HG03066 (cell line): ENCODE data around the gene OGFRL1.

Experiments
- ATAC-seq: cut with Tn5 transposase; IDR thresholded peaks from one replicate; pipeline ENCODE4 v1.9.1; 2021; ENCODE audit warnings: low read depth; ENCODE audit not compliant: unreplicated experiment

Gene OGFRL1

DNA sequence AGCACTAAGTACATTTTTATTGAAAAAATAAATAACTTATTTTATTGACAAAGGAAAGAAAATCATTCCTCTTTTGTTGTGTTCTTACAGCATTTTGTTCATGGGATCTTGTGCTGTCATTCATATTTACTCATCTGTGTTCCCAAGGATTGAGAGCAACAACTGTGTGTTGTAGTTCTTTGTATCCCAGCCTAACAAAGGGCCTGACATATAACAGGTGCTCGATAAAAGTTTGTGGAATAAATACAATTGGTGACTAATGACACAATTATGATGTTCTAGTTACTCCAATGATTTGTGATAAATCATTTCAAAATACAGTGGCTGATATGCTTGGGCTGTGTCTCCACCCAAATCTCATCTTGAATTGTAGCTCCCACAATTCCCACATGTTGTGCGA lies 7.9 kb upstream of the OGFRL1 start:
- ATAC-seq = no peak

DNA sequence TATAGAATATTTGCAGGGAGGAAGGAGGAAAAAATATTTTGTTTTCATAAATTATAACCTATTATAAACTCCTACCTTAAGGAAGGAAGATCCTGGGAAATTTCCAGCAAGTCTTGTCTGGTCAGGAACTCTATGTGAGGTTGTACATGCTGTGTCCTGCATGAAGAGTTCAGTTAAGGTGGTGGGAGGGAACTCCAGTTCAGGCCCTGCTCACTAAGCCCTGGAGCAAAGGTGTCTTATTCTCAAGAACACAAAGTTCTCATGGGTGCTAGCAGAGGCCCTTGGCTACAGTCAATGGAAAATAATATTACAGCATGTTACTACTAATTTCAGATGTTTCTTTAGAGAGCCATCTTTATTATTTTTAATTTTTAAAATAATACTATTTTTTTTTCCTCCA lies 3.8 kb upstream of the OGFRL1 start:
- ATAC-seq = no peak

DNA sequence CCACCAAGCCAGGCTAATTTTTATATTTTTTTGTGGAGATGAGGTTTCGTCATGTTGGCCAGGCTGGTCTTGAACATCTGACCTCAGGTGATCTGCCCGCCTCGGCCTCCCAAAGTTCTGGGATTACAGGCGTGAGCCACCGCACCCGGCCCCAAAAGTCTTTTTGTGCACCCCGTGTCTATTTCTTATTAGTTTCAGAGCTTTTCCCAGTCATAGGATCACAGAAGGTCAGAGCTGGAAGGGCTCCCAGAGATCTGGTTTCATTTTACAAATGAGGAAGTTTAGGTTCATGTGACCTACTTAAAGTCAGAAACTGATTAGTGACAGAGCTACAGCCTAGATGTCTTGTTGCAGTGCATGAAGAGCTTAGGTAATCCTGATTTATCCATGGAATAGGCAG lies 1.6 kb upstream of the OGFRL1 start:
- no peak for ATAC-seq

DNA sequence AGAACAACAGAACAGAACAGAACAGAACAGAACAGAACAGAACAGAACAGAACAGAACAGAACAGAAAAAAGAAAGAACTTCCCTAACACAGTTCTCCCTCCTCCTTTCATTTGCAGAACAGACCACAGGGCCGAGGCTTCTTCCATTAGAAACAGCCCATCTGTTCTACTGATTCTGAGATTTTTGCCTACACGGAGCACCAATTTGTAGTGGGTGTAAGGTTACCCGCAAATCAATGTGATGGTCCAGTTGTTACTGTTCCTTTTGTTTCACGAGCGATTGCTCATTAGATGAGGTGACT lies 734 bp upstream of the OGFRL1 start:
- no peak for ATAC-seq

DNA sequence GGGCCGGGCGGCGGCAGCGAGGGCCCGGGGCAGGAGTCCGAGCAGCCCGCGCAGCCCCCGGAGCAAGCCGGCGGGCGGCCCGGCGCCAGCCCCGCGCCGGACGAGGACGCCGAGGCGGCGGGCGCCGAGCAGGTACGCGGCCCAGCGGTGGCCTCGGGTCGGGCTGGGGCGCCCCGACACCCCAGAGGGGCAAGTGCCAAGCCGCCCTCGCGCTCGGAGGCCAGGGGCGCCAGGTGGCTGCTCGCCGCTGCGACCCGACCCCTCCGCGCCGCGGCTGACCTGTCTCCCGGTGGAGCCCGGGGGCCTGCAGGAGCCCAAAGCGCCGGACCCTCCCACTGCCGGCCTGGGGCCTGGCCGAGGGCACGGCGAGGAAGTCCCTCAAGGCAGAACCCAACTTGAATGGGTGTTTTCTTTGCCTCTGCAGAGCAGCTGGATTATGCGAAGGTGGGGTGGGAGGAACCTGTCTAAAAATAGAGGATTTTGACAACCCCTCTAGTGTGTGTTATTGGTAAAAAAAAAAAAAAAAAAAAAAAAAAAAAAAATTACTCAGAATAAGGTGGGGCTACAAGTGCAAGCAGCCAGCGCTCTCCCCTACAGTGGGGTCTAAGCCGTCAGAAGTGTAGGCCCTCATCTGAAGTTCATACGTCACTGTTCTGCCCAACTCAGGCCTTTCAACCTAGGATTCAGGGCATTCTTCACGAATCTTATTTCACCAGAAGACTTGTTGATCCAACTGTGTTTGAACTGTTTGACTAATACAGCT lies 609 bp downstream of the OGFRL1 start:
- ATAC-seq = peak; percentile 29

DNA sequence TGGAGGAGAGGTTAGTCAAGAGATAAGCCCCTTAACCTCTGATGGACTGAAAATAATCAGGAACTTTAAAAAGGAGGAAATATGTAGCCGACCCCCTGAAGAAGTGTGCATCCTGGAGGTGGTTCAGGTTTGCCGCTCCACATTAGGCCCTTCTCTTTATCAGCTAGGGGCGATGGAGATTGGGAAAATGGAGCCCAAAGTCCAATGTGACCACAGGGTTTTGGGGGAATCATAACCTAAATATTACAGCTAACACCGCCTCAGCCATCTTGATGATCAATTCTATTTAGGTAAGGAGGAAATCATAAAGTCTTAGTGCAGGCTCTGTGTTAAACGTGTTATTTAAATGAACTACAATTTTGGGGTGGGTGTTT lies 1.2 kb downstream of the OGFRL1 start:
- no peak for ATAC-seq

DNA sequence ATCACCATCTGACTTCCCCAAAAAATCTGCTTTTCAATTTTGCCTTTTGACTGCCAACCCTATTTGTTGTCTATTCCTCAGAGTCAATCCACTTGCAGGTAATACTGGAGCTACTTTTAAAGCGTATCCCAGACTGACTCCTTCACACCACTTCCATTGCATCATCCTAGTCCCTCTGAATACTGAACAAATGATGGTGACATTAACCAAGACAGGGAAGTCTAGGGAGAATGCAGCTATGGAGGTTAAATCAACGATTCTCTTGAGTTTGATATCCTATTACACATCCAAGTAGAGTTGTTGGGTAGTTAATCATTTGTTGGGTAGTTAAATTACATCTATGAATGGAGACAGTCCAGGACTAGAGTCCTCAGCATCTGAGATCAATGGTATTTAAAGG lies 2.0 kb downstream of the OGFRL1 start:
- ATAC-seq = no peak

DNA sequence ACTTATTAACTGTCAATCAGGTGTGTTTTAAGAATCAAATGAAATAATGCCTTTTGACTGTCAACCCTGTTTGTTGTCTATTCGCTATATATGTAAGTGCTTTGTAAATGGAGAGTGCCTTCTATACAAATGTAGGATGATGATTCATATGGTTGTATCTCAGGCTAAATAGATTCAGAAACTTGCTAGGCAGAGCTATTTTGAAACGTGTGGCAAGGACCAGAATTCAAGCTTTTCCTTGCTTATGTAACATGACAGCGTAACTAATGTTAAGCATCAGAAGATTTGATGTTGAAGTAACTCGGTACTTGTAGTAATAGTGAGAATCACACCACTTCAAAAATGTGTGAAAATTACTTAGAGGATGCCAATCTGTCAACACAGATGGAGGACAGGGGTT lies 3.4 kb downstream of the OGFRL1 start:
- no peak for ATAC-seq

DNA sequence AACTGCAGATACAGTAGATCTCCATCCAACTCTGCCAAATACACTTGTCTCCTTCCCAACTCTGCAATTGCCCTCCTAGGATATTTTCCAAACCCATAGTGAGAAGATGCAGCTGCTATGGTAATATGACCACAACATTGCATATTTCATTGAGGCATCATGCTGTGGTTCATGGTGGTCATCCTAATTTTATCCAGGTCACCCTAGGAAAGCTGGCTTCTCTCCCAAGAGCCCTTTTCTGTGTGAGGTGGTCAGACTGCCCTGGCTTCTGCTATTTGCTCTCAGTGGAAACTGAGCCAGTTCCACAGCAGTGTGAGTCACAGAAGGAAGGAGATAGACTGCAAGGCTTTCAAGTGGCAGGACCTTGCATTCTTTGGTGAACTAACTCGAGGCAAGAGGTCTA lies 5.5 kb downstream of the OGFRL1 start:
- no peak for ATAC-seq

DNA sequence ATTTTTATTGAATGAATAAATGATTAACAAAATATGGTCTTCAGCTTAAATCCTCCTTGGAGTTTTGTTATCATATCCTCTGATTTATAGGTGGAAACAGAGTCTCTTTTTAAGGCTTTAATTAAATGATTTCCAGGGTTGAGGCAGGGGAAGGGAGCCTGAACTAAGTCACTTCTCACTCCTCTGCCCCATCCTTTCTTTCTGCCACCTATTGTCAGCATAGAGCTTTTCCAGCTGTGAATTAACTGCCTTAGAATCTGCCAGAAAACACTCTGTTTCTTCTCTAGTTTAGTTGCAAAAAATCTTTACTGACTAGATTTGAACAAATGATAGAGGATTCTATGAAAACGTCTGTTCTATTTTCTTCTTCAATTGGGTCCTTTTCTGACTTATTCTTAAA lies 9.8 kb downstream of the OGFRL1 start:
- ATAC-seq = no peak

DNA sequence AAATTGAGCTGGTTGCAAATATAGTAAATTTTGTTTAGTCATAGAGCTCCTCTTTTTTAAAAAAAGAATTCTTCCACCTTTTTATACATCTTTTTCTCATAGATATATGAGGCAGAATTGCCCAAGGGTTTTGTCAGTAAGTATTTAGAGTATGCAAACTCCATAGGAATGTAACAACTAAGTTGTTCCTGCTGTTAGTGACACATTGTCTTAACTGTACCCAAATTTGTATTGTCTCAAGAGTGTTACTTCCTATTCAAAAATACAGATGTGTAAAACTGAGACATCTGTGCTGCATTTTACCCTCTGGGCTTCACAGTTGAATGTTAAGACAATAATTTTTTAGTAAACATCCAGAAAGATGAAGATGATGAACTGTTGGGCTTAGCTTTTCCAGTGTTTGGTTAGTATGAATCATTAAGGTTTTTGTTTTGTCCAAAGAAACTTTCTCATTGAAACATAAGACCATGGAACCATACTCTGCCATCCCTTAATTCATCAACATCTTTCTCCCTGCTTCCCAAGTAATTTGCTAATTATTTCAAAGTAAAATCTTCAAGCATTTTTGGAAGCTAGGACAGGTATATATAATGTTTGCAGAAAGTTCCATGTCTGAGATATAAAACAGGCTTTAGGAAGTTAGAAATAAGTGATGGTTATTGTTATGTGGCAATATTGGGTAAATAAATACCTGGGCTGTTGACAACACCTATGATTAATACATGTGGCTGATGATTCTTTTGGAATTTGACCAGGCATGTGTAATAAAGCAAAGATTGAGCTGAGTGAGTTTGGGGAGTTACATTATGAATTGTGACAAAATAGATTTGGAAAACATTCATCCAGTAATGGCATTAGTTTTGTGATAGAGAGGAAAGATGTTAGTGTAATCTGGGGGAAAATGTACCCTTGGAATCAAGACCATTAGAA lies 11.2 kb downstream of the OGFRL1 start:
- ATAC-seq = no peak

DNA sequence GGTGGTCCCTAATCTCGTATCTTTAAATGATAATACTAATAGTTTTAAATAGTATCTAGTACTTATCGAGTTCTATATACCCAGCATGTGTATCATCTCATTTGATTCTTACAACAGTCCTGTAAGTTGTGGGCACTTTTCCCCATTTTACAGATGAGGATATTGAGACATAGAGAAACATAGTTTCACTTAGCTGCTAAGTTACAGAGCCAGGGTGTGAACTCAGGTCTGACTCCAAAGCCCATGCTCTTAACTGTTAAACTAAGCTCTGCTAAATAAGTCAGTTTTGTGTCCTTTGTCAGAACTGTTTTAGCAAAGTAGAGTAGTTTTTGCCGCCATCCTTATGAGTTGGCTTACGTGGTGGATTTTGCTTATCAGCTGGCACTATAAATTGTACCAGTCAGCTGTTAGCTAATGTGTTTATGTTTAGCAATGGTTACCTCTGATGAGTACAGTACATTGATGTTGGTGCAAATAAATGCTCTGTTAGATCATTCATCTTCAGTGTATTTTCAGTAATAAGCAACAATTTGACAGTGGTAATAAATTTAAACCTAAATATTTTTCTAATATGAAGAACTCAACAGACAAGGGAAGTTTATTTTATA lies 12.1 kb downstream of the OGFRL1 start:
- no peak for ATAC-seq

DNA sequence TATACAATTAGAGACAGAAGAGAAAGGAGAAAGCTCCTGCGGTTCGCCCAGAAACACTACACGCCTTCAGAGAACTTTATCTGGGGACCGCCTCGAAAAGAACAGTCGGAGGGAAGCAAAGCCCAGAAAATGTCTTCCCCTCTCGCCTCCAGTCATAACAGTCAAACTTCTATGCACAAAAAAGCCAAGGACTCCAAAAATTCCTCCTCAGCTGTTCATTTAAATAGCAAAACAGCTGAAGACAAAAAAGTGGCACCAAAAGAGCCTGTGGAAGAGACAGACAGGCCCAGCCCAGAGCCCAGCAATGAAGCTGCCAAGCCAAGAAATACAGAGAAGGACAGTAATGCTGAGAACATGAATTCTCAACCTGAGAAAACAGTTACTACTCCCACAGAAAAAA lies 12.9 kb downstream of the OGFRL1 start:
- no peak for ATAC-seq

DNA sequence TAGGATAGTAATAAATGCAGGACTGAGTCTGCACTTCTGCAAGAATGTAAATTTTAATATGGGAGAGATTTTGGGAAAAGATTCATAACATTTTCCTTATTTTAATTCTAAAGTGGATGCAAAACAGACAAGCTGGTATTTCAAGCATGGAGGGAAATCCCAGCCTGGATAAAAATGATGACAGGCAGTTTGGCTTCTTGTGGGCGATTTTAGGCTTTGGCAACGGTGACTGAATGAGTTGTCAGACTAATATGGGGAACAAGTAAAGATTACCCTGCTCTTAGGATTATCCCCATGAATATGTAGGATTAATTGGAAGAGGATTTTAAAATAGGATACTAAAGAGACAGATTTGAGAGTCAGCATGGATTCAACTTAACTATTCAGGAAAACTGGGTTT lies 21.0 kb downstream of the OGFRL1 start:
- no peak for ATAC-seq

DNA sequence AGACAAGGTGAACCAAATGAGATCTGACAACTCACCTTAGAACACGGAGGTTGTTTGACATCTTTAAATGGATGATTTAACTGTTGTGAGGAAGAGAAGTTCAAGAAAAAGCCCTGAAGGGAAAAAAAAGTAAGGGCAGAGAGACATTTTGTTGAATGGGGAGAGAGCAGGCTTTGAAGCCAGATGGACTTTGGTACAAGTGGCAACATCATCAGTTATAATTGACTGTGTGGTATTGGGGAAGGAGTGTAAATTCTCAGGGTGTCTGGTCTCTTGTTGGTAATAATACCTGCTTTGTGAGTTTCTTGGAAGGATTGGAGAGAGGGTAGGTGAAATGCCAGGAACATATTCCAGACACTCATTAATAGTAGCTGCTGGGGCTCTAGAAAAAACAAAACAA lies 21.6 kb downstream of the OGFRL1 start:
- ATAC-seq = no peak

DNA sequence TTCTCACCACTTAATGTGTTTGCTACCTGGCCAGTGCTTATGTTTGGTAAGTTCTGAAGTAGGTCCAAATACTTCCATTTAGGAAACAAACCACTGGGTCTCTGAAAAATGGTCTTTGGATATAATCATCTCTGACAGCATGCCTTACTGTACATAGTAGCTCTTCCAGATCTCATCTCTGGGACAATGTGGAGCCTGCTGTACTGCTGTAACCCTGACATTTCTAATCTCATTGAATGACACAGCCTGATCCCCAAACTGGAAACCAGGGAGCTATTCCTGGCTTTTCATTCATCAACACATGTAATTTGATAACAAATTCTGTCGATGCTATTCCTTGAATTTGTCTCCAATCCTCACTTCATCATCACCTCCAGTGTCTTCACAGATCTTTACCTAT lies 23.5 kb downstream of the OGFRL1 start:
- ATAC-seq = no peak

DNA sequence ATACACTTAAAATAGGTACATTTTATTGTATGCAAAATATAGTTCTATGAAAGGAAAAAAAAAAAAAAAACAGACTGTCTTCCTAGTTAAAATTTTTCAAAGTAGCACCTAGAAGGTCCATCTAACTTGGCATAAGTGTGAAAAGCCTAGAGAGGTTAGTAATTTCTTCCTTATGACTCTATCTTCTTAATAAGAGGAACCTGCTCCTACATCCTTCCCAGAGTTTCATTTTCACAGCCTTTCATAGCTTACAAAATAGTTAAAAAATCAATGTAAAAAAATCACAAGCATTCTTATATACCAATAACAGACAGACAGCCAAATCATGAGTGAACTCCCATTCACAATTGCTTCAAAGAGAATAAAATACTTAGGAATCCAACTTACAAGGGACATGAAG lies 28.8 kb downstream of the OGFRL1 start:
- ATAC-seq = no peak

DNA sequence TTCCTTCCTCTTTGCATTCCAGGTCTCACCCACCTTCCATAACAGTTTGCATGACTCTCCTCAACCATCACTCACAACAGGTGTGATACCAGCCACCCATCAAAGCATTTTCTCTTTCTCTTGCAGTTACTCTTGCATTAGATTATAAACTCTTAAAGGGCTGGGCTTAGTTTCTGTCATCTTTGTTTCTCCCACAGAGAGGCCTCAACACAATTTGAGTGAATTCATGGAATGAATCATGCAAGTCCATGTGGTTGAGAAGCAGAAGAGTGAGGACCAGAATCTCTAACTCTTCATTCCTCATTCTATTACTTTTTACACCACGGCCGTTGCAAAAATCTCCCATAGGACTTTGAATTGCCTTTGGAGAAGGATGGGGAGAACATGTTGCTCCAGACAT lies 31.4 kb downstream of the OGFRL1 start:
- ATAC-seq = no peak

DNA sequence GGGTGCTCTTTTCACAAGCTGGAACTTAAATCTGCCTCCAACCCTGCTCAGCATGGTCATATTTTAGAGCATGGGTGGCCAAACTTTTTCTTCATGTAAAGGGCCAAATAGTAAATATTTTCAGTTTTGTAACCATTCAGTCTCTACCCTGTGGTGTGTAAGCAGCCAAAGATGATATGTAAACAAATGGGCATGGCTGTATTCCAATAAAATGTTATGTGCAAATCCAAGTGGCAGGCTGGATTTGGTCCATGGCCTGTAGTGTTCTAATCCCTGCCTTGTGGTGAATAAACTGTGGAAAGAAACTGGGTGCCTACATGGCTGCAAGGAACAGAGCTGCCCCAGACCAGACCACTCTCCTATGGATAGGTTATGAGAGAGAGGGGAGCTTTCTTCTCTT lies 32.7 kb downstream of the OGFRL1 start:
- no peak for ATAC-seq

DNA sequence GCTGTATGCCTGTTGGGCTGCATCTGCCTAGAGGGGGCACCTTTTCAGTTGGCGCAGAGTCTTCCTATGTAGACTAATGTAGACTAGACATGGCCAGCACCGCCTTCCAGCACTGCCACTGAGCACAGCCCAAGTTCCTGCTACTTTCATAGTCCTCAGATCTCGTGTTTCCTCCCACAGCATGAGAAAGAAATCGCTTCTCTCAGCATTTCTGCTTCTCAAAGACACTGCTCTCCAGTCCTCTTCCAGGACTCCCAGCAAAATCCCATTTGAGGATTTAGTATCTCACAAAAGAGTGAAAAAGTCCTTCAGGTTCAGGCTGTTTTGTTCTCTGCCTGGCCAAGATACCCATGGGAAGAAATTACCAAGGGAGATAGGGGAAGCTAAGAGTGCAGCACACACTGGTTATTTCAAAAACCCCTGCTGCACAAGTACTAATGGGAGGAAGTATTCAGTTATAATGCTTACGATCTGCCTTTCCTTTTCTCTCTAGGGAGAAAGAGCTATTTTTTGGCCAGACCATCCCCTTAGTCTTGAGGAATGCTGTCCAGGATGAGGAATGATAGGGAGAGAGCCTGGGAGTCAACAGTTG lies 35.7 kb downstream of the OGFRL1 start:
- no peak for ATAC-seq

DNA sequence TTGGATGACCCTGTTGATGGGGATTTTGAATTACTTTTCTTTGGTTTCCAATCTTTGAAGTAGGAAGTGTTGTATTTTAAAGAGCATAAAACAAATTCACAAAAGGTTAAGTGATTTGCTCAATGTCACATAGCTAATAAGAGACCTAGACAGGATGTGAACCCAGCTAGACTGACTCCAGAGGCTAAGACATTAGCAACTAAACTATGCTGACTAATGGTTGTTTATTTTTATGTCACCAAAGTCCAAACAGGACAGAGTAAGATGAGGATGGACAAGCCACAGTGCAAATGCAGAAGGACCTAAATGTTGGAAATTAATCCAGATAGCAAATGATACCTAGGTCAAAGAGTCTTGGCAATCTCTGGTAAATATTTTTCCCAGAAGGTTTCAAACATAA lies 38.0 kb downstream of the OGFRL1 start:
- ATAC-seq = no peak
